AG04449 (cell line): Measurements from ENCODE around the gene ANXA4.
"Not testable (repeated sequence)": the region's sequence is repeated elsewhere in the genome, so short reads cannot be mapped to it uniquely, and the experiment has no call there.

ENCODE experiments used
- CTCF ChIA-PET: fragments of 350-600 bp; formaldehyde crosslinking; extraction: SDS; loops from one replicate; lab custom pipeline; 2021; ENCODE audit warnings: antibody characterized with exemption; lab: Yijun Ruan, JAX
- POLR2A ChIA-PET: fragments of 400-600, 350-600 bp; formaldehyde crosslinking; extraction: SDS; loops from one replicate; lab custom pipeline; 2020; ENCODE audit warnings: antibody characterized with exemption, inconsistent platforms; lab: Yijun Ruan, JAX
- DNase-seq: peaks from one replicate; pipeline ENCODE4 v3.0.0-alpha.2; 2010; ENCODE audit warnings: low read depth, low spot score
- H3K4me3 ChIP-seq: 2 replicates; pipeline ENCODE4 v1.5.1; 2011; ENCODE audit warnings: low read depth, mild to moderate bottlenecking, control low read depth, low read length
- TF ChIP-seq, protein P1 (sequence below): IDR thresholded peaks from one replicate; pipeline ENCODE4 v1.5.1; 2011; ENCODE audit warnings: mild to moderate bottlenecking, moderate library complexity, low read length, control low read depth, inconsistent platforms; ENCODE audit not compliant: insufficient read depth; ENCODE audit errors: missing control alignments

The ANXA4 gene

DNA sequence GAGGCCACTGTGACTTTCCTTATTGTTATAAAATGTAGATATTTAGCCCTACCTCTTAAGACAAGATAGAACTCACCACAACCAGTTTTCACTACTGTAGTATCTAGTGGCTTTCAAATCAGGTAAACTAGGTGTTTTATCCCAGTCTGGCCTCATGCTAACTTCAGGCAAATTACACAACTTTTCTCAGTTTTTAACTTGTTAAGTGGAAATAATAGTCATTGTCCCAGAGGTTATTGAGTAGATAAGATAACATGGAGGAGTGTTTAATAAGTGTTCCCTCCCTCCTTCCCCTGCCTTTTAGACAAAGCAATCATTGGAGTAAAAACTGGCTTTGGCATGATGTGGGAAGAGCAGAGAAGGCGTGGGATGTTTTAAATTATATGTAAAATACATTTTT lies 27.3 kb downstream of the ANXA4 start:
- DNase-seq = no peak
- ChIA-PET POLR2A (no interaction called here), CTCF (interaction anchor here (1.7 to 3.9 kb wide), 3 partner anchors 21 to 52 kb away, joined by 4 to 29 read pairs (median 5); no protein-coding TSS in a partner anchor)
- TF ChIP-seq, protein P1, sequence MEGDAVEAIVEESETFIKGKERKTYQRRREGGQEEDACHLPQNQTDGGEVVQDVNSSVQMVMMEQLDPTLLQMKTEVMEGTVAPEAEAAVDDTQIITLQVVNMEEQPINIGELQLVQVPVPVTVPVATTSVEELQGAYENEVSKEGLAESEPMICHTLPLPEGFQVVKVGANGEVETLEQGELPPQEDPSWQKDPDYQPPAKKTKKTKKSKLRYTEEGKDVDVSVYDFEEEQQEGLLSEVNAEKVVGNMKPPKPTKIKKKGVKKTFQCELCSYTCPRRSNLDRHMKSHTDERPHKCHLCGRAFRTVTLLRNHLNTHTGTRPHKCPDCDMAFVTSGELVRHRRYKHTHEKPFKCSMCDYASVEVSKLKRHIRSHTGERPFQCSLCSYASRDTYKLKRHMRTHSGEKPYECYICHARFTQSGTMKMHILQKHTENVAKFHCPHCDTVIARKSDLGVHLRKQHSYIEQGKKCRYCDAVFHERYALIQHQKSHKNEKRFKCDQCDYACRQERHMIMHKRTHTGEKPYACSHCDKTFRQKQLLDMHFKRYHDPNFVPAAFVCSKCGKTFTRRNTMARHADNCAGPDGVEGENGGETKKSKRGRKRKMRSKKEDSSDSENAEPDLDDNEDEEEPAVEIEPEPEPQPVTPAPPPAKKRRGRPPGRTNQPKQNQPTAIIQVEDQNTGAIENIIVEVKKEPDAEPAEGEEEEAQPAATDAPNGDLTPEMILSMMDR = no peak
- H3K4me3 ChIP-seq = no peak overlapping the region

DNA sequence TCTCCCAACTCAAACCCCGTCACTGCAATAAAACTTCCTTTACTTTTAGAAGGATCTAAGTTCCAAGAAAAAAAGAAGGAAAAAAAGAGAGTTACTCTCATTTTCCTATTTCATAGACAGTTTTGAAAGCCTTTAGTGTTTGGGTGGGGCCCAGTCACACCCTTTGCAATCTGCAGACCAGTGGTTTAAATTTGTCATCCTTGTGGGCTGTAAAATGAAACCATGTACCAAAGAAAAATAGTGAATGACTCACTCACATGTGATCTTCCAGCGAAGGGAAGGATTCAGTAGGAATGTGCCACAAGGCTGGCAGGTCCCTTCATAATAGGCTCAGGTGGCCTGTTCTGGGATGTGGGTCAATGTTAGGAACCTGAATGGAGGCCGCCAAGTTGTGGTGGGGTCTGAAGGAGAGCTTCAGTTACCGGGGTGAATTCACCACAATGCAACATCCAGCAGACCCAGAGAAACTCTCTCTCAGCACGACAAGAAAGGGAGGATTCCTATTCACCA lies 28.3 kb downstream of the ANXA4 start:
- no peak overlapping the region for H3K4me3 ChIP-seq
- POLR2A ChIA-PET = interaction anchor here (1.0 kb wide), 1 partner anchor 14 kb away, joined by 3 read pairs; no protein-coding TSS in a partner anchor
- CTCF ChIA-PET = interaction anchor here (2.9 kb wide), 1 partner anchor 45 kb away, joined by 11 read pairs; no protein-coding TSS in a partner anchor
- TF ChIP-seq, protein P1 = no peak
- no peak for DNase-seq

GRCh38 chr2:69770747-69771146 lies 28.8 kb downstream of the ANXA4 start:
- TF ChIP-seq, protein P1 = no peak
- H3K4me3 ChIP-seq = no peak overlapping the region
- no peak for DNase-seq
- ChIA-PET CTCF (interaction anchor here (2.9 kb wide), 1 partner anchor 46 kb away, joined by 11 read pairs; no protein-coding TSS in a partner anchor), POLR2A (interaction anchor here (1.0 kb wide), 1 partner anchor 15 kb away, joined by 3 read pairs; no protein-coding TSS in a partner anchor)

DNA sequence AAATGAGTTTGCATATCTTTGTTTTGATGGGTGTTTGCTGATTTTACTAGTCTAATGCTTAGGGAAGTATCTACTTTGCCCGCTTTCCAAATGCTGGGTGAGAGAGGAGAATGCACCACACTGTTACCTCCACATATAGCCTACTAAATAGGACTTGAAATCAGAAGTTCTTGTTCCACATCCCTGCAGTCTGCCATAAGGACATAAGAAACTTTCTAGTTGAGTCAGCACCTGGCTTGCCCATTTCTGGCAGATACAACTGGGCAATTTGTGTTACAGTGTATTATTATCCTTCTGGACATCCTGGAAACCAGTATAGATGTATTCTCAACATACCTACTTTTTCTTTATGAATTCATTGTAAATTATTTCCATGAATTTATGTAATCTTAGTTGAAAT lies 29.5 kb downstream of the ANXA4 start:
- DNase-seq = no peak
- CTCF ChIA-PET = interaction anchor here (0.9 to 2.9 kb wide), 5 partner anchors 31 to 46 kb away, joined by 3 to 11 read pairs (median 4); no protein-coding TSS in a partner anchor
- TF ChIP-seq, protein P1 = no peak
- H3K4me3 ChIP-seq = no peak overlapping the region
- POLR2A ChIA-PET = no interaction called here

DNA sequence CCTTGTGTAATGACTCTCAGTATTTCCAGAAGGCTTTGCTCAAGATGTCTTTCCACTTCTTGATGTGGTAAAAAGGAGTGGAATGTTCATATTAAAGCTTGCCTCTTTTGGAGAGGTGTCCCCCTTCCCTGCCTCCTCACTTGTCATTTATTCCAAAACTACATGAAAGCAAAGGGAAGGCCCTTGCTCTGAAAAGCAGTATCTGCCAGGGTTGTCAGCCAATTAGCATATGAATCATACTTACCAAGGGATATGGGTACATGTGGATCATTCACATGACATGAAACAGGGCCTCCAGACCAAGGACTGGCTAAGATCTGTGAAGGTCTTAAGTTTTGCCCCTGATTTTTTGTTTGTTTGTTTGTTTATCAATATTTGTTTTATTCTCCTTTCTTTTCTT lies 31.3 kb downstream of the ANXA4 start:
- TF ChIP-seq, protein P1 = no peak
- ChIA-PET CTCF (interaction anchor here (2.0 kb wide), 1 partner anchor 44 kb away, joined by 5 read pairs; no protein-coding TSS in a partner anchor), POLR2A (interaction anchor here (1.5 kb wide), 1 partner anchor 31 kb away, joined by 4 read pairs; the partner anchor contains the start of gene ANXA4)
- no peak for DNase-seq
- H3K4me3 ChIP-seq = no peak overlapping the region

GRCh38 chr2:69774258-69774983 lies 32.5 kb downstream of the ANXA4 start:
- CTCF ChIA-PET = interaction anchor here (1.2 to 1.7 kb wide), 3 partner anchors 42 to 50 kb away, joined by 3 to 7 read pairs (median 3); no protein-coding TSS in a partner anchor
- DNase-seq, H3K4me3 ChIP-seq, POLR2A ChIA-PET: not testable (repeated sequence)
